ENCODE results near the gene ACSM6.

ACSM6 gene

DNA sequence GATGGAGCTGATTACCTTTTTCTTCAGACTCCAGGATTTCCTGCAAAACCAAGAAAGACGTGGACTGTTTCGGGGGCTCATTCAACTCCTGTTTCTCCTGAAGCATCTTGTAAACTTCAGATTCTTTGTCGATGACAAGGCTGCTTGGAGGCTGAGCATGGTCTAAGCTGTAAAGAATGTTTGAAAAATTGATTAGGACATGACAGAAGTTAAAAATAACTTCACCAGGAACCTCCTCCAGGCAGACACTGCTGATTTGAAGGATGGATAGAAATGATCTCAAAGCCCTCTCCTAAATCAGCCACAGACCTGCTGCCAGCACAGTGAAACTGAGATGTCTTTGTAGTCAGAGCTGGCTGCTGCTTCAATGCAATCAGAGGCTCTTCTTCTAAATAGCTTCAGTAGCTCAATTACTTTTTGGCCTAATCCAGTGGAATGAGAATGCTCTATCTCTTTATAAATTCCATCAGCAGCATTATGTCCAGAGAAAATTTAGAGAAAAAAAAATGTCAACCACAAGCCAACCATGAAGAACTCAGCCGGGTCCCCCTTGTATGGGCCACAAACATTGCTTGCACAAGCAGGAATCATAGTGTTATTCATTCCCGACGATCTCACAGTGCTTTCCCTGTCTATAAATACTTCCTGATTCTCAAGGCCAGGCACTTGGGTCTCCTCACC lies 53.3 kb downstream of the ACSM6 start:
- FAIRE-seq: no peak

DNA sequence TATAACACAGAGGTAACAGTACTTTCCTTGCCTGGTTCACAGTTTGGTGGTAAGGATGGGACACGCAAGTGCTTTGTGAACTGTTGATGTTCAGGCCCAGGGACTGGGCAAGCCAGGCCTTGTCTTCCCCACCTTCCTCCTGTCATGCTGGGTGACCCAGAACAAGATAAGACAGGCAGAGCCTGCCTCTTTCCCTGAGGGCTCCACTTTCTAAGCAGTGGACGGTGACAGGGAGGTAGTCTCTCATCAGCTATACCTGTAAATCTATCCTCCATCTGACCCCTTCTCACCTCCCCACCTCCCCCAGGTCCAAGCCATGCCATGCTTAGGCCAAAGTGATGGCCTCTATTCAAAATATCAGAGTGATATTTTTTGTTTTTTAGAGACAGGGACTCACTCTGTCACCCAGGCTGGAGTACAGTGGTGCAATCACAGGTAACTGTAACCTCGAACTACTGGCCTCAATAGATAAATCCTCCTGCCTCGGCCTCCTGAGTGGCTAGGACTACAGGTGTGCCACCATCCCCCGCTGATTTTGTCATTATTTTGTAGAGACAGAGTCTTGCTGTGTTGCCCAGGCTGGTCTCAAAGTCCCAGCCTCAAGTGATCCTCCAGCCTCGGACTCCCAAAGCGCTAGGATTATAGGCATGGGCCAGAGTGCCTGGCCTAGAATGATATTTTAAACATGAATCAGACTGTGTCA lies 54.0 kb downstream of the ACSM6 start:
- FAIRE-seq: no peak

DNA sequence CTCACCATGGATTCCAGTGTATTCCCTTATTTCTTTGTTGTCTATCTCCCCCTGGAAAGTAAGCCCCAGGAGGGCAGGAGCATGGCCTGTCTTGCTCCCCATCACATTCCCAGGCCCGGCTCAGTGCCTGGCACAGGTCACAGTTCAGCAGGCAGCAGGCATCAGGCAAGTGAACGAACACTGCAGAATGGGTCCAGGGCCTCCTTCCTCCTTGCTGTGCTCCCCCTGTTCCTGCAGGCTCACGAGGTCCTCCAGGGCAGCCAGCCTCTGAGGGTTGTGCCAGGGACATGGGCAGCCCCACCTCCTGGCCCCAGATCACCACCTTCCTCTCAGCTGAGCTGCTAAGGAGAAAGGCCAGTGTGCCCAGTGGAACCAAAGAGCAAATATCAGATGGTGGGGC lies 55.0 kb downstream of the ACSM6 start:
- FAIRE-seq: no peak

DNA sequence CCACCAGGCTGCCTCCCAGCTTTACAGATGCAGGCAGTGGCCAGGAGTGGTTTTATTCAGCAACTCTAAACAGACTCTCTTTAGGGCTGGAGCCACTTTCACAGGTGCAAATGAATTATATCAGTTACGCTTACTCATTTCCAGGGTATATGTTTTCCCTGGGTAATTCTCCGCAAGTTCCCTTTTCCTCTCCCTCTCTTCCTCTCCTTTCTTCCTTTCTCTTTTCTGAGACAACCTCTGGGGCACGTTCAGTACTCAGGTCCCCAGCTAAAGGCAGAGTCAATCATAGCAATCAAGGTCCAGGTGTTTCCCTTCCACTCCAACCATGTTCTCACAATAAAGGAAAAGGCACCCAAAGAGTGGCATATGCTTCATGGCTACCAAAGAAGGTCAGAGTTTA lies 55.4 kb downstream of the ACSM6 start:
- FAIRE-seq: no peak

DNA sequence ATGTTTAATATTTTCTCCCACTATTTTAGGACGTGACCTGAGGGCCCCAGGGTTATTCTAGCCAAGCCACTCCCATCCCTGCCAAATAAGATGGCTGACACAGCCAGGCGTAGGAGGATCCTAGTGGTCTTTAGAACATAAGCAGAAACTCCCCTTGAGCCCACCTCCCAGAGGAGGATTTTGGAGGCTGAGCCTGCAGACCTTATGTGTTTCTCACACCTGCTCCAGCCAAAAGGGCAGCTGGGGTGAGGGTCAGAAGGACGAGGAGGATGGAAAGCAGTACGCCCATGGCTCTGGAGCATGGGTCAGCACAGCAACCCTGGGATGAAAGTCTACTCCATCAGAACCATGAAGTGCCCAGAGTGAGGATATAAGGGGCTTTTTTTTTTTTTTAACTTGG lies 56.8 kb downstream of the ACSM6 start:
- FAIRE-seq: no peak

DNA sequence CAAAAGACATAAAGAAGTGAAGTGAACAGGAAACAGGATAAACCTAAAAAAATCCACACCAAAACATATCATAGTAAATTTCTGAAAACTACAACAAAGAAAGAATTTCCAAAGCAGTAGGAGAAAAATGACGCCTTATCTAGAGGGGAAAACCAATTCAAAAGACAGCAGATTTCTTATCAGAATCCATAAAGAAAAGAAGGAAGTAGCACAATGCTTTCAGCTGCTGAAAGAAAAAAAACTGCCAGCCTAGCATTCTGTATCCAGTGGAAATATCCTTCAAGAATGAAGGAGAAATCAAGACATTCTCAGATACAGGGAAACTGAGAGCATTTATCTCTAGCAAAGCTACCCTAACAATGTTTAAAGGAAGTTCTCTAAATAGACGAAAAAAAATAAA lies 59.0 kb downstream of the ACSM6 start:
- no peak for FAIRE-seq

DNA sequence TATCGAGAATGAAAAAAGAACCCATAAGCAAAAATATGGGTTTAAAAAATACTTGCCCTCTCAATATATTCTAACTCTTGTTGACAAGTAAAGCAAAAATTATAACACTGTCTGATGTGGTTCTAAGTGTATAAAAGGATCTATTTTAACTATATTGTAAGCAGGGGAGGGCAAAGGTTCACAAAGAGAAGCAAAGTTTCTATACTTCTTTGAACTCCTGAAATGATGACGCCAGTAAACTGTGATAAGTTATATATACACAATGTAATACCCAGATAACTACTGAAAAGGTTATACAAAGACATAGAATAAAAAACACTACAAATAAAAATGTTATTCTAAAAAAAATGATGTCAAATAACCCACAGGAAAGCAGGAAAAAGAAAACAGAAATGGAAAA lies 59.6 kb downstream of the ACSM6 start:
- FAIRE-seq: no peak

DNA sequence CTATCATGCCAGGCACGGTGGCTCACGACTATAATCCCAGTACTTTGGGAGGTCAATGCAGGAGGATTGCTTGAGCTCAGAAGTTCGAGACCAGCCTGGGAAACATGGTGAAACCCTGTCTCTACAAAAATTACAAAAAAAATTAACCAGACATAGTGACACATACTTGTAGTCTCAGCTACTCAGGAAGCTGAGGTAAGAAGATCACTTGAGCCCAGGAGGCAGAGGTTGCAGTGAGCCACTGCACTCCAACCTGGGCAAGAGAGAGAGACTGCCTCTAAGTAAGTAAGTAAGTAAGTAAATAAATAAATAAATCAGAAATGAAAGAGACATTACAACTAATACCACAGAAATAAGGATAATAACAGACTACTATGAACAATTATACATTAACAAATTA lies 60.6 kb downstream of the ACSM6 start:
- no peak for FAIRE-seq

DNA sequence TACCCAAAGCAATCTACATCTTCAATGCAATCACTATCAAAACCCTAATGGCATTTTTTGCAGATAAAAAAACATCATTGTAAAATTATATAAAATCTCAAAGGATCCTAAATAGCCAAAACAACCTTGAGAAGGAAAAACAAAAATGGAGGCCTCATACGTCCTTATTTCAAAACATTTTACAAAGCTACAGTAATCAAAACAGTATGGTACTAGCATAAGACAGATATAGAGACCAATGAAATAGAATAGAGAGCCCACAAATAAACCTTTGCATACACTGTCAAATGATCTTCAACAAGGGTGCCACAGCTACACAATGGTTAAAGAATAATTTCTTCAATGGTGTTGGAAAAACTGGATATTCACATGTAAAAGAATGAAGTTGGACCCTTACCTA lies 62.2 kb downstream of the ACSM6 start:
- no peak for FAIRE-seq

DNA sequence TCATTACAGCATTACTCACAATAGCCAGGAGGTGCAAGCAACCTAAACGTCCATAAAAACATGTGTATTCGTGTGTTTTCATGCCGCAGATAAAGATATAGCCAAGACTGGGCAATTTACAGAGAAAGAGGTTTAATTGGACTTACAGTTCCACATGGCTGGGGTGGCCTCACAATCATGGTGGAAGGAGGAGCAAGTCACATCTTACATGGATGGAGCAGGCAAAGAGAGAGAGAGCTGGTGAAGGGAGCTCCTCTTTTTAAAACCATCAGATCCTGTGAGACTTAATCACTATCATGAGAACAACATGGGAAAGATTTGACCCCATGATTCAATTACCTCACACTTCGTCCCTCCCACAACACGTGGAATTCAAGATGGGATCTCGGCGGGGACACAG lies 63.8 kb downstream of the ACSM6 start:
- no peak for FAIRE-seq

DNA sequence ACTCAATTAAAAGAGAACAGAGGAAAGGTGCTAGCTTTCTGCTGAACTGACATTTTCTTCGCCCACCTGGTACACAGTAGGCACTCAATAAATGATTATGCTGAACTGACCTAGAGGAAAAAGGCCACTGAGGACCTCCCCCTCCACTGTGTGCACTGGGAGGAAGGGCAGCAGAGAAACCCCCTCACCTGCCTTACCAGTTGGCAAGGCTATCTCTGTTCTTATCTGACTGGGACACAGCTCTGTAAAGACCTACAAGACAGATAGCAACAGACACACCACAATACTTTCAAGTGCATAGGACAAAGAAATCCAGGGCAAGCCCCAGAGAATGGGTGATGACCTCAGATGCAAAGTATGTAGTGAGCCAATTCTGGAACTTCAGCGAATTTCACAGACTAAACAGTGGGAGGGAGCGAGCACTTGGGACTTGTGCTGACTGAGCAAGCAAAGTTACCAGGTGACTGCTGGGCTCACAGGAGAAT lies 66.4 kb downstream of the ACSM6 start:
- no peak for FAIRE-seq

DNA sequence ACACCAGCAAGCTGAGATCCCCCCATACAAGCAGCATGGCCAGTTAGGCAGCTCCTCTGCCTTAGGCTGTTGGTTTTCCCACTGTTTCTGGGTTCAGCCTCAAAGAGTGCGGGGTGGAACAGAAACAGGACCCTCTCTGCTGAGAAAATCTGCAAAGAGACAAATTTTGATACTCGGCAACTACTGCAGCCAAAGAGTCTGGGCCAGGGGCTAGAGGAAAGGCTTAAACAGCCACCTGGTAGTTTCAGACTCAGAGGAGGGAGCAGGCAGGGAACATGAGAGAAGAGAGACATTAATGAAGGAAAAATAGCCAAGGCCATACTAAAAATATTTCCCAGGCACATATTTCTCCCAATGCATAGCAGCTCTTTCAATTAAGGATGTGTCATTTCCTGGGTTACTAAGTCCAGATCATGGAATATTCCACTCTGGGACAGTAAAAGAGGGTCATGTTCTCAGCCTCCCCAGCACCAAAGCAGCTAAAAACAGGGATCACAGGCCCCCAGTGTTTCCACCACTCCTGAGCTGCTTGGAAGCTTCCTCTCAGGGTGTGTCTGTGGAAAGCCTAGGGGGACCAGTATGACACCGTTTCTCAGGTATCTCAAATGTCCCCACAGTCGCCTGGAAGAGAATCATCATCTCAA lies 67.0 kb downstream of the ACSM6 start:
- no peak for FAIRE-seq

DNA sequence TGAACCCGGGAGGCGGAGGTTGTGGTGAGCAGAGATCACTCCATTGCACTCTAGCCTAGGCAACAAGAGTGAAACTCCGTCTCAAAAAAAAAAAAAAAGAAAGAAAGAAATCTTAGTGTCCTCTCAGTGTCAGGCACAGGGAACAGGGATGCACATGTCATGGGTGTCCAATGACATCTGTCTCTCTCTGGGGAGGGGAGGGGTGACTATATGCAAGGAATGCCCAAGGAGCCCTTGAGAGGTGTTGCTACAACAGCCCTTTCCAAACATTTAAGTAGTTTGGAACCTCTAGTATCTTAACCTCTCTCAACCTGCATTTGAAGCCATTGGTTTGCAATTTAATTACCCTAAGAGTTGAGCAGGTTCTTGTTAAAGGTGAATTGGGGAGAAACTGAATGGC lies 67.9 kb downstream of the ACSM6 start:
- FAIRE-seq: no peak

DNA sequence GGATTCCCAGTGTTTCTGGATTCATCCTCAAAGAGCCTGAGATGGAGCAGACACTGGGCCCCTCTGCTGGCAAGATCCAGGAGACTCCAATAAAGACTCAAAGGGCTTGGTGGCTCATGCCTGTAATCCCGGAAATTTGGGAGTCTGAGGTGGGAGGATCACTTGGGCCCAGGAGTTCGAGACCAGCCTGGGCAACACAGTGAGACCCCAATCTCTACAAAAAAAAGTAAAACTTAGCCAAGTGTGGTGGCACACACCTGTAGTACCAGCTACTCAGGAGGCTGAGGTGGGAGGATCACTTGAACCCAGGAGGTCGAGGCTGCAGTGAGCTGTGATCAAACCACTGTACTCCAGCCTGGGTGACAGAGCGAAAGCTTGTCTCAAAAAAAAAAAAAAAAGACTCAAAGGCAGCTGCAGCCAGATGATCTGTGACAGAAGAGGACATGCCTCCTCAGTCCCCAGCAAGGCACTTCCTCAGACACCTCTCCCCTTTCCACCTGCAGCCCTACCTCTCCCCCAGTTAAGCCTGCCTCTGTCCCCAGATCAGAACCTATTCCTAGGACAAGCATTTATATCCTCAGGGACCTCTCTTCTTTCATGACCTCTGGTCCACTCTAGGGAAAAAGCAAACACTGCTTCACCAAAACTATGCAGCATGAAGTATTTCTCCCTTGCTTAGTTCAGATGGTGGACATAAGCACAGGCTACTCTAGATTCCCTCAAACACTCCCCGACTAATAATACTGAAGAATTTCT lies 68.9 kb downstream of the ACSM6 start:
- FAIRE-seq: no peak

DNA sequence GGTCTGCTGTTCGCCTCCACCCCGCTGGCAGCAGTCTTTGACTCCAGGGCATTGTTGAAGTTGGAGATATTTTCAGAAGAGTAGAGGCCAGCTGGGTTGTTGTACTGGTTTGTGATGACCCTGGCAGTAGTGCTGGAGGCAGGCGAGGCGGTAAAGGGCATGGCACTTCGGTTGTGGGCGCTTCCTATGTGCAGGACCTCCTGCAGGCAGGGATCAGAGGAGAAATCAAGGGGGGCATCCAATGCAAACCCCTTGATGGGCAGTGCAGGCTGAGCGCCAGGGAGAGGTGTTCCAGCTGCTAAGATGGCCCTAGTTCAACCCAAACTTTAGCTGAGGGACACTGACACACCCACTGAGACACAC lies 69.8 kb downstream of the ACSM6 start:
- FAIRE-seq: no peak

DNA sequence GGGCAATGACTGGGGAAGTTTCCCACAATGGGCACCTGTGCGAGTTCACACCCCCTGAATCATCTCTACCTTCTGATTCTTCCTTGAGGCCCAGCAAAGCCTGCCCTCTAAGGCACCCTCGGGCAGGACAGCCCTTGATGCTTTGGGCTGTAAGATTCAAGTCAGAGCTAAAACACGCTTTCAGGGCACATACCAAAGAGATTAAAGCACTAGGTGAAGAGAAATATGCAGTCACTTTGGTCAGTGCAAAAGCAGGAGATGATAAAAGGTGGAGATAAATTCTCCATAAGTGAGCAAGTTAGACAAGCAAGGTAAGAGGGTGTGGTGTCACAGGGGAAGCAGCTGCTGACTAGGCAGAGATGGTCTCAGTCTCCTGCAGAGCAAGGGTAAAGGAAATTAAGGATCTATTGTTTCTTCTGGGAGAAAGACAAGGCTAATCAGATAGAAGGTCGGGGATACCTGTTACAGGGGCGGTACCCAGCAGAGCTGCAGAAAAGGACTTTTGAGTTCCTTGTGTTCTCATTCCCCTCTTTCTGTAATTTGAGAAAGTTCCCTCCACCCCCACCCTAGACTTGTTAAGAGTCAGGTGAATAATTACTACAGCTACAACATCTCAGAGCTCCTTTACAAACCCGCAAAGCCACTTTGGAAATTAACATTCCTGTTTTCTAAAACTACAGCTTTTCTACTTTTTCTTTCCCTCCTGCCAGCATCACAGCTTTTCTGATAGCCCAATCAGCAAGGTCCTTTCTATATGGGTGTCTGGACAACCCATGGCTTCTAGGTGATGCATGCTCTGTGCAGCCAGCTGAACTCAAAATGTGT lies 70.4 kb downstream of the ACSM6 start:
- no peak for FAIRE-seq

DNA sequence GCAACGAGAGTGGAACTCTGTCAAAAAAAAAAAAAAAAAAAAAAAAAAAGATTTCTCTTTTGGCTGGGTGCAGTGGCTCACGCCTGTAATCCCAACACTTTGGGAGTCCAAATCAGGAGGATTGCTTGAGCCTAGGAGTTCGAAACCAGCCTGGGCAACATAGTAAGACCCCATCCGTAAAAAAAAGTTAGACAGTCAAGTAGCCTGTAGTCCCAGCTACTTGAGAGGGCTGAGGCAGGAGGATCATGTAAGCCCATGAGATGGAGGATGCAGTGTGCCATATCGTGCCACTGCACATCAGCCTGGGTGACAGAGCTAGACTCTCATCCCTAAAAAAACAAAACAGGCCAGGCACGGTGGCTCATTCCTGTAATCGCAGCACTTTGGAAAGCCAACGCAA lies 71.5 kb downstream of the ACSM6 start:
- FAIRE-seq: no peak

DNA sequence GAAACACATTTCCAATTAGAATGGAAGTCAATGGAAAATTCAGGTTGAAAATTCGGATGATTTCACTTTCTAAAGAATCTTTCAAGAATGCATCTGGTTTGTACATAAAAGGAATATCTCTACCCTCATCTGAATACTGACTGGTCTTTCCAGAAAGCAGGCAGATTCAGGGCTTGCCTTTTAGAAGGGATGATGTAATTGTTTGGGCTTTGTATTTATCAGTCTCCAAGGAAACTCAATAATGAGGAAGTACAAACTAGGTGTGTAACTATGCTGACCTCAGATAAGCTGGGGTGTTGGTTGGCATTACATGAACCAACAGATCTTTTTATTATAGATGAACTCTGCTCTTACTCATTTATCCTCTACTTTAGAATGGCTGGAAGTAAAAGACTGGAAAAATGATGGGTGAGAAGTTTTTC lies 72.6 kb downstream of the ACSM6 start:
- peak; percentile 96 for FAIRE-seq

DNA sequence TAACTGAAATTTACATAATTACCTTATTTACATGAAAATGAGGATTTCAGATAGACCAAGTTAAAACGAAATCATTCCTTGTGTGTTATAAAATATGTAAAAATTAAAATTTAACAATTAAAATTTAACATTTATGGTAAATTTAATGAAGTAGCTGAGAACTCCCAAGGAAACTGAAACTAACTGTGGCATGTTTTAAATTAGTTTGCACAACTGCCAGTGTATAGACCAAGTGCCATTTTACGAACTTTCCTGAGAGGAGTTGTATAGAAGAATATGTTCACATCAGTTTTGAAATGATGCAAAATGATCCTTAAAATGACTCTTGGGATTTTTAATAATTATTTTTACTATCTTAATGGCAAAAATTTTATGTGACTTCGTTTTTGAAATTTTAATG lies 73.2 kb downstream of the ACSM6 start:
- FAIRE-seq: no peak

DNA sequence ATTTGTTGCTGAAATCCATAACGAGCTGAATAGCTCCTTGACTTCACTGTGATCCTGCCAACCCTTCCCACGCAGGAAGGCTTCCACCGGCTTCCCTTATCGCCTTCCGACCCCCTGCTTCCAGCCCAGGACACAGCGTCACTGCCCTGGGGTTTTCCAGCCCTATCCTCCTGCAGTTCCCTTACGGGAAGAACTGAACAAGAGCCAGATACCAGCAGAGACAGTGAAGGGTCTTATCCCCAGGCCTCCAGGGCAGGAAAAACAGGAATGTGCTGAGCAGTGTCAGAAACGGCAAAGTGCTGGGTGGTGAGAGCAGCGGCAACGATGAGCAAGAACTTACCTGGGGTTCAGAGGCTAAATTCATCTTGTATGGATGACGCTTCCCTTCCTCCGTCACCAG lies 74.4 kb downstream of the ACSM6 start:
- FAIRE-seq: no peak

DNA sequence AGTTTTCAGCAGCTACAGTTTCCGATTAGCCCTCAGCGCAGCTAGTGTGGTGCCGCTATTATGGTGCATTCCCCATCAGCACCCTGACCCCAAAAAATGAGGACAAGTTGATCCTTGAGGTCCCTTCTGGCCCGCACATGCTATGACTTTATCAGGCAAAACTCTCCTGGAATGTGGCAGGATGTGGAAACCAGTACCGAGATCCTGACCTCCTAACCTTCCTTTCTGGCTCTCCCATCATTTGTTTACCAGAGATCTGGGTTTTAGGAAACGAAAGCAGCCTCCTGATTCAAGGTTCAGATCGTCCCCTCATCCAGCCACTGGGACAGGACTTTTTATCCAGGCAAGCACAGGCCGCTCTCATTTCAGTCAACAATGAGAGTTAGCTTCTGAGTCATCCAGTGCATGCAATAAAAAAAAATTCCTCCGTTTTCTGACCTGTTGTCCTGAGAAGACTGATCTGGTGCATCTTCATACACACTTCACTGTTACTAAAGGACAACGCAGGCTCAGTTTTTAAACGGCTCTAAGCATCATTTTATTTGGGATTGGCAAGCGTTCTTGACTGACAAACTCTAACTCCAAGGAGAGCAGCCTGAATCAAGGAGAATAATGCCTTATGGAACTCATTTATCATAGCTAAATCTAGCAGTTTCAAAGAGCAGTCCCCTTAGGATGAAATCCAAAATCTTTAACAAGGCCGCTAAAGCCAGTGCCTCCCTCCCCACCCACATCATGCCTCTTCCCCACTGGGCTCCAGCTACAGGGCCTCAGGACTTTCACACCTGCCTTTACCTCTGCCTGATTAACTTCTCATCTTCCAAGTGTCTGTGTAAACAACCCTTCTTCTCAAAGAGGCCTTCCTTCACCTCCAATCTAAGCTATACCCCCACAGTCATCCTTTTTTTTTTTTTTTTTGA lies 79.6 kb downstream of the ACSM6 start:
- FAIRE-seq: no peak
